NT2/D1 (cell line): ENCODE data around the gene MAML1.

Experiments used
- SUZ12 ChIP-seq: IDR thresholded peaks from 2 replicates; pipeline ENCODE4 v1.6.1; 2011; ENCODE audit not compliant: insufficient read length, insufficient read depth; ENCODE audit errors: extremely low read depth
- YY1 ChIP-seq: IDR thresholded peaks from 2 replicates; pipeline ENCODE4 v1.6.1; 2011; ENCODE audit not compliant: insufficient read length, insufficient read depth
- ZNF274 ChIP-seq: IDR thresholded peaks from 2 replicates; pipeline ENCODE4 v1.6.1; 2011; ENCODE audit warnings: mild to moderate bottlenecking, low read depth, low read length

- TF ChIP-seq SUZ12 (no peak), ZNF274 (no peak), YY1 (no peak)
Observed at GRCh38 chr5:179733772-179734126, 1.1 kb downstream of the MAML1 start.
